ENCODE results near the gene MAGEA3.
"Not testable (repeated sequence)": the region's sequence is repeated elsewhere in the genome, so short reads cannot be mapped to it uniquely, and the experiment has no call there.

The MAGEA3 gene

GRCh38 chrX:152697952-152698931 is at the start of gene MAGEA3:
Gene MAGEA3 (plus strand): TSS chrX:152698794. CDS start chrX:152700833, 2,039 bp downstream.
- DNase-seq (ENCODE audit: low read depth), result not testable (repeated sequence)

GRCh38 chrX:152652060-152652459 is 46.5 kb upstream of the MAGEA3 start:
- DNase-seq (ENCODE audit: low read depth), result no peak

GRCh38 chrX:152652467-152652866 is 46.1 kb upstream of the MAGEA3 start:
- no peak for DNase-seq (ENCODE audit: low read depth)

GRCh38 chrX:152656087-152656486 is 42.5 kb upstream of the MAGEA3 start:
- no peak for DNase-seq (ENCODE audit: low read depth)

- DNase-seq (ENCODE audit: low read depth), result no peak
Observed at GRCh38 chrX:152656890-152657289, 41.7 kb upstream of the MAGEA3 start.

- no peak for DNase-seq (ENCODE audit: low read depth)
Observed at GRCh38 chrX:152658302-152658701, 40.3 kb upstream of the MAGEA3 start.

GRCh38 chrX:152663086-152663485 is 35.5 kb upstream of the MAGEA3 start:
- no peak for DNase-seq (ENCODE audit: low read depth)

GRCh38 chrX:152674135-152674534 is 24.5 kb upstream of the MAGEA3 start:
- no peak for DNase-seq (ENCODE audit: low read depth)

- not testable (repeated sequence) for DNase-seq (ENCODE audit: low read depth)
Observed at GRCh38 chrX:152674652-152675051, 23.9 kb upstream of the MAGEA3 start.

GRCh38 chrX:152681012-152681411 is 17.6 kb upstream of the MAGEA3 start:
- DNase-seq (ENCODE audit: low read depth), result not testable (repeated sequence)

GRCh38 chrX:152700390-152700789 is 1.8 kb downstream of the MAGEA3 start:
- DNase-seq (ENCODE audit: low read depth), result not testable (repeated sequence)

- not testable (repeated sequence) for DNase-seq (ENCODE audit: low read depth)
Observed at GRCh38 chrX:152706500-152706899, 7.9 kb downstream of the MAGEA3 start.

GRCh38 chrX:152709173-152709572 is 10.6 kb downstream of the MAGEA3 start, which contains the start of gene CSAG2:
Gene CSAG2 (minus strand): TSS chrX:152709273. CDS start chrX:152709112, 161 bp downstream.
- DNase-seq (ENCODE audit: low read depth), result not testable (repeated sequence)

- DNase-seq (ENCODE audit: low read depth), result not testable (repeated sequence)
Observed at GRCh38 chrX:152713195-152713594, 14.6 kb downstream of the MAGEA3 start.

GRCh38 chrX:152713815-152714787 is 15.5 kb downstream of the MAGEA3 start, which contains the start of gene MAGEA2B:
Gene MAGEA2B (plus strand): TSS chrX:152714628. CDS start chrX:152717107, 2,479 bp downstream.
- DNase-seq (ENCODE audit: low read depth), result not testable (repeated sequence)

- no peak for DNase-seq (ENCODE audit: low read depth)
Observed at GRCh38 chrX:152725409-152725808, 26.8 kb downstream of the MAGEA3 start.

- no peak for DNase-seq (ENCODE audit: low read depth)
Observed at GRCh38 chrX:152733261-152733975, 34.8 kb downstream of the MAGEA3 start, which contains the start of the genes CSAG1 and MAGEA12. Gene CSAG1 (minus strand): TSS chrX:152733721. CDS start chrX:152732460, 1,261 bp downstream. Gene MAGEA12 (plus strand): TSS chrX:152733757. CDS start chrX:152736162, 2,405 bp downstream.

- not testable (repeated sequence) for DNase-seq (ENCODE audit: low read depth)
Observed at GRCh38 chrX:152734143-152734858, 35.7 kb downstream of the MAGEA3 start.

- DNase-seq (ENCODE audit: low read depth), result no peak
Observed at GRCh38 chrX:152735101-152735500, 36.5 kb downstream of the MAGEA3 start.

GRCh38 chrX:152735860-152736511 is 37.4 kb downstream of the MAGEA3 start:
- DNase-seq (ENCODE audit: low read depth), result no peak

Data from EH (cell line).